T-helper 1 cell treated with Interleukin-12 subunit alpha and Interleukin-12 subunit beta and Interleukin-4 antibody, amounts not matched to agents 30 μg/mL and 1 μg/mL, for 36 hours (primary cell): ENCODE results near the gene PNPLA1.

Source experiments
- H3K27ac Mint-ChIP-seq: one replicate; pipeline ENCODE4 v1.8.0; 2021; ENCODE audit warnings: mild to moderate bottlenecking, mixed read lengths
- H3K27me3 Mint-ChIP-seq: one replicate; pipeline ENCODE4 v1.8.0; 2021; ENCODE audit warnings: low read depth, mixed read lengths
- H3K36me3 Mint-ChIP-seq: one replicate; pipeline ENCODE4 v1.8.0; 2021; ENCODE audit warnings: low read depth, mixed read lengths
- H3K4me1 Mint-ChIP-seq: one replicate; pipeline ENCODE4 v1.8.0; 2021; ENCODE audit warnings: low read depth, mixed read lengths
- H3K4me3 Mint-ChIP-seq: one replicate; pipeline ENCODE4 v1.8.0; 2021; ENCODE audit warnings: mild to moderate bottlenecking, moderate library complexity, mixed read lengths
- H3K9me3 Mint-ChIP-seq: one replicate; pipeline ENCODE4 v1.8.0; 2021; ENCODE audit warnings: mixed read lengths

PNPLA1 gene

DNA sequence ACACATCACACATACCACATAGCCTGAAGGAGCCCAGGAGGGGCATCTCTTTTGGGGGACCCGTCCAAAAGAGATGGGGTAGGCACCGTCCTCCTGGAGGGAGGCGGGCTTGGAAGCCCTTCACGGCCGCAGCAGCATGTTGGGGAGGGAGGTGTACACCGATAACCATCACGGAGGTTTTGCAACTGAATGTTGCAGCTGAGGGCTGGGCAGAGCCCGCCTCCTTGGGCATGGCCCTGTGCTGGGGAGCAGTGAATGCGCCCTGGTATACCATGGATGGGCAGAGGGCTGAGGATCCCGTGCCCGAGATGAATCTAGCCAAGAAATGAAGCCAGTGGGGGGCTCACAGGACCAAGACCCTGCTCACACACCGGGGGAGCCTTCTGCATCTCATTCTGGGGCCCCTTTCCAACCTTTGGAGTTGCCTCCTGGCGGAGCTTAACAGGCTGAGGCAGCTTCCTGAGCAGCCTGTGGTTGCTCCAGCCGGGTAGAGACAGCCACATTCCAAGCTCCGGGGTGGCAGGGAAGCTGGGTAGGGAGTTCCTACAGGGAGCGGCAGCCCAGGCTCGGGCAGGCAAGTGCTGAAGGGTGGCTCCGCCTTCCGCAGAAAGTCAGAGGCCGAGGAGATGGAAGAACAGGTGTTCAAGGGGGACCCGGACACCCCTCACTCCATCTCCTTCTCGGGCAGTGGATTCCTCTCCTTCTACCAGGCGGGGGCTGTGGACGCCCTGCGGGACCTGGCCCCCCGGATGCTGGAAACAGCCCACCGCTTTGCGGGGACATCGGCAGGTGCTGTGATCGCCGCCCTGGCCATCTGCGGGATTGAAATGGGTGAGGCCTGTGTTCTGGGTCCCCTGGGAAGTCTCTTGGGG is at the start of gene PNPLA1:
Gene PNPLA1, plus strand, starts transcription at position 227 of the 872 bp plus-strand sequence. Its CDS starts 400 bp downstream, at position 627.
- Mint-ChIP-seq H3K36me3 (no peaks in the 10 kb centered on the region), H3K27ac (no peak within 1 kb of the TSS), H3K4me1 (no peaks in the 10 kb centered on the region), H3K27me3 (peaks cover 32% of the 10 kb centered on the region), H3K4me3 (no peak within 1 kb of the TSS), H3K9me3 (peaks cover 7% of the 10 kb centered on the region)

- H3K9me3 Mint-ChIP-seq: no peaks in the 10 kb centered on the region
- no peak overlapping the region for H3K27ac Mint-ChIP-seq
- H3K36me3 Mint-ChIP-seq: peaks cover 37% of the 10 kb centered on the region
- H3K4me1 Mint-ChIP-seq: no peaks in the 10 kb centered on the region
- H3K27me3 Mint-ChIP-seq: no peaks in the 10 kb centered on the region
- H3K4me3 Mint-ChIP-seq: no peak overlapping the region
Observed at GRCh38 chr6:36220226-36220625, 49.6 kb upstream of the PNPLA1 start.

DNA sequence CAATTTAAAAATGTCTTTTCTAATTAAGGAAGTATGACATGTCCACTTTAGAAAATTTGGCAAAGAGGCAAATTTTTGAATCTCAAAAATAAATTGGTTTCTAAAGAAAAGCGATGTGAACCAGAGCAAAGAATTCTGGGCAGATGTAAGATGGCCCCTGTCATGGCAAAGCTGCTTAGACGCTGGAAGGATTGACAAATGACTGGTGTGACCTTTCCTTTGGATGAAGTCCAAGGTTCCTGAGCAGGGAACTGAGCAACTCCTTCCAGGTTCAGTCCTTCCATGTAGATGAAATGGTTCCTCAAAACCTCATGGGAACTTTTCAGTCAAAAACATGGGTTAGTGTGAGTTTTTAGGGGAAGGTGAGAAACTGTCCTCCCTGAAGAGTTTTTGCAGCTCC is 48.2 kb upstream of the PNPLA1 start:
- Mint-ChIP-seq H3K36me3 (peaks cover 32% of the 10 kb centered on the region), H3K9me3 (no peaks in the 10 kb centered on the region), H3K4me3 (no peak overlapping the region), H3K27ac (no peak overlapping the region), H3K4me1 (no peaks in the 10 kb centered on the region), H3K27me3 (no peaks in the 10 kb centered on the region)

GRCh38 chr6:36222924-36223323 is 46.9 kb upstream of the PNPLA1 start:
- no peaks in the 10 kb centered on the region for H3K27me3 Mint-ChIP-seq
- no peaks in the 10 kb centered on the region for H3K4me1 Mint-ChIP-seq
- no peak overlapping the region for H3K27ac Mint-ChIP-seq
- peaks cover 27% of the 10 kb centered on the region for H3K36me3 Mint-ChIP-seq
- H3K9me3 Mint-ChIP-seq: no peaks in the 10 kb centered on the region
- no peak overlapping the region for H3K4me3 Mint-ChIP-seq

- Mint-ChIP-seq H3K9me3 (no peaks in the 10 kb centered on the region), H3K4me1 (no peaks in the 10 kb centered on the region), H3K27me3 (no peaks in the 10 kb centered on the region), H3K36me3 (peaks cover 24% of the 10 kb centered on the region), H3K4me3 (no peak overlapping the region), H3K27ac (no peak overlapping the region)
Observed at GRCh38 chr6:36223706-36224105, 46.2 kb upstream of the PNPLA1 start.

GRCh38 chr6:36224918-36225461 is 44.9 kb upstream of the PNPLA1 start:
- Mint-ChIP-seq H3K4me1 (no peaks in the 10 kb centered on the region), H3K27ac (no peak overlapping the region), H3K9me3 (no peaks in the 10 kb centered on the region), H3K27me3 (no peaks in the 10 kb centered on the region), H3K4me3 (no peak overlapping the region), H3K36me3 (peaks cover 24% of the 10 kb centered on the region)

DNA sequence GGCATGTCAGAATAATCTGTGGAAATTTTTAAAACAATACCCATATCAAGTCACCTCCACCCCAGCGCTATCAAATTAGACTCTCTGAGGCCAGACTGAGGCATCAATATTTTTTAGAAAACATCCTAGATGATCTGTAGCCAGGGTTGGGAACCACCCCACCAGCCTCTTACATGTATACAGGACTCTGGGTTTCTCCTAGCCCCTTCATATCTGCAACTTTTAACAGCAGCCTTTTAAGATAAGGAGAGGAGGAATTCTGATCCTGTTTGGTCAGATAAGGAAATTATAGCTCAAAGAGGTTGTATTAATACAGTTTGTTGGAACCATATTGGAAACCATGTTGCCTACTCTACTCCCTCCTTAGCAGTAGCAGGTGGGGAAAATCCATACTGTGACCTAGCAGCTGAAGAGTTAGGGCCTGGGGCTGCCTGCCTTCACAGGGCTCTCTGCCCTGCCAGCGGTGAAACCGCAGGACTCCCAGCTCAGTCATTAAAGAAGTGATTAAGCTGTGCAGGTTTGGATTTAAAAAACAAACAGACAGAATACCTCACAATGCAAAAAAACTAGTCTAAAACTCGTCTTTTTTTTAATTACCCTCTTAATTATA is 43.3 kb upstream of the PNPLA1 start:
- H3K27me3 Mint-ChIP-seq: no peaks in the 10 kb centered on the region
- no peaks in the 10 kb centered on the region for H3K4me1 Mint-ChIP-seq
- no peak overlapping the region for H3K27ac Mint-ChIP-seq
- peaks cover 30% of the 10 kb centered on the region for H3K36me3 Mint-ChIP-seq
- no peak overlapping the region for H3K4me3 Mint-ChIP-seq
- no peaks in the 10 kb centered on the region for H3K9me3 Mint-ChIP-seq

DNA sequence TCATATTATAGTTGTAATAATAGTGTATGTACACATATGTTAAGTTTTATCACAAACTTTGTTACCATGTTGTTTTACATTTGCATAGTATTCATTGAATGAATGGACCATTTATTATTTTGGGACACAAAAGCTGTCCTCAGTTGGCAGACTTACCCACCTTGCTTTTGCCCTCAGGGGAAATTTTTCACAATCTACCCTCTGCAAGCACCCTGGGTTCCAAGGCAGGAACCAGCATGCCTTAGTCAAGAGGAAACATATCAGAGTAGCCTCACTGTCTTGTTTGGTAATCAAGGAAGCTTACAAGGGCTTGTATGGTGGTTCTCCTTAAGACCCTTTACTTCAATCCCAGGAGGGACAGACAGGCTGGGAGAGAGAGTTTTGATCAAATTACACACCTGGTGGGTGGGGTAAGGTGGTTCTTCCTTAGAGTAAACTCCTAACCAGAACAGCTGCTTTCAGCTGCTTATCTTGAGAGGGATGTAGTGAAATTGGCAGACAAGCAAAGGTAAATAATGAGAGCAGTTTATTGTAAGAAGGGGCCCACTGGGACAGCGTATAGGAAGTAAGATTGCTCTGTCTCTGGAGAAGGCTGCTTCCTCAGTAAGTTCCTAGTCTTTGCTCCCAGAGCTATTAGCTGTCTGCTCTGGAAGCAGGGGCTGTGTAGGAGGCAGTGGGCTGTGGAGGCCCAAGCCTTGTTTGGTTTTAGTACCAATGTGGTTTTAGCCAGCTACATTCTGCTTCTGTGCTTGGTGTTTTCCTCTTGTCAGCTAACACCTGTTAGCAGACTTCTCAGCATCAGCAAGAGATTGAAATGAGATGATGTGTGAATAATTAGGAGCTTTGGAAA is 42.3 kb upstream of the PNPLA1 start:
- Mint-ChIP-seq H3K27me3 (no peaks in the 10 kb centered on the region), H3K9me3 (no peaks in the 10 kb centered on the region), H3K4me3 (no peak overlapping the region), H3K27ac (no peak overlapping the region), H3K4me1 (no peaks in the 10 kb centered on the region), H3K36me3 (peaks cover 32% of the 10 kb centered on the region)

GRCh38 chr6:36229223-36229622 is 40.6 kb upstream of the PNPLA1 start:
- no peaks in the 10 kb centered on the region for H3K9me3 Mint-ChIP-seq
- peaks cover 25% of the 10 kb centered on the region for H3K36me3 Mint-ChIP-seq
- no peaks in the 10 kb centered on the region for H3K27me3 Mint-ChIP-seq
- no peaks in the 10 kb centered on the region for H3K4me1 Mint-ChIP-seq
- no peak overlapping the region for H3K27ac Mint-ChIP-seq
- H3K4me3 Mint-ChIP-seq: no peak overlapping the region

- H3K27ac Mint-ChIP-seq: no peak overlapping the region
- H3K4me3 Mint-ChIP-seq: no peak overlapping the region
- no peaks in the 10 kb centered on the region for H3K9me3 Mint-ChIP-seq
- H3K4me1 Mint-ChIP-seq: peaks cover 7% of the 10 kb centered on the region
- H3K27me3 Mint-ChIP-seq: no peaks in the 10 kb centered on the region
- H3K36me3 Mint-ChIP-seq: peaks cover 21% of the 10 kb centered on the region
Observed at GRCh38 chr6:36230371-36230770, 39.5 kb upstream of the PNPLA1 start.

DNA sequence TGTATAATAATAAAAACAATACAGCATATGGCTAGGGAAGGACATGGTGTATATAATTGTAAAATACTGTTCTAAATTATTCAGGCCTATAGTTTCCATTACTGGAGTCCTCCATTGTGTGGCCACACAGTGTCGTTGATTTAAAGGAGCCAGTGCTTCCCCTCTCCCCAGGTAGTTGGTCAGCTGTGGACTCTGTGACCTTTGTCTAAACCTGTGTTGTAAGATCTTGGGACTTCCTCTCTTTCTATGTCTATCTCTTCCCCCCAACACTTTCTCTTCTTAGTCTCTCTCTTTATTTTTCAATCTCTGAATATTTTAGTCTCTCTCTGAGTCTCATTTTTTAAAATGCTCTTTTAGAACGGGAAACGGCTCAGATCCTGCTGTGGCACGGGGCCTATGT is 37.7 kb upstream of the PNPLA1 start:
- no peak overlapping the region for H3K4me3 Mint-ChIP-seq
- peaks cover 15% of the 10 kb centered on the region for H3K36me3 Mint-ChIP-seq
- no peaks in the 10 kb centered on the region for H3K27me3 Mint-ChIP-seq
- peaks cover 8% of the 10 kb centered on the region for H3K4me1 Mint-ChIP-seq
- no peaks in the 10 kb centered on the region for H3K9me3 Mint-ChIP-seq
- no peak overlapping the region for H3K27ac Mint-ChIP-seq

GRCh38 chr6:36235309-36235708 is 34.6 kb upstream of the PNPLA1 start:
- Mint-ChIP-seq H3K4me1 (peaks cover 8% of the 10 kb centered on the region), H3K27ac (no peak overlapping the region), H3K9me3 (no peaks in the 10 kb centered on the region), H3K4me3 (no peak overlapping the region), H3K36me3 (peaks cover 10% of the 10 kb centered on the region), H3K27me3 (no peaks in the 10 kb centered on the region)

DNA sequence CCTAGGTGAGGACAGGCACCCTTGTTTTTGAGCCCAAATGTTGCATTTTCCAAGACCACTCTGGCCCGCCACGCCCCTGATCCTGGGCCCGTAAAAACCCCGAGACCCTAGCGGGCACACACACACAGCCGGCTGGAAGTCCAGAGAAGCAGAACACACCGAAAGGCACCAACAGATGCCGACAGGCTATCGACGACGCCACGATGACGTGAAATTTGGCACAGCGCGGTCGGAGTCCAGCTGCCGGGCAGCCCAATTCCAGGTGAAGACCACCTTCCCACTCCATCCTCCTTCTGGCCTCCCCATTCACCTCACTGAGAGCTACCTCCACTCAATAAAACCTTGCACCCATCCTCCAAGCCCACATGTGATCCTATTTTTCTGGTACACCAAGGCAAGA is 34.0 kb upstream of the PNPLA1 start:
- Mint-ChIP-seq H3K27me3 (no peaks in the 10 kb centered on the region), H3K4me1 (peaks cover 8% of the 10 kb centered on the region), H3K27ac (no peak overlapping the region), H3K9me3 (no peaks in the 10 kb centered on the region), H3K36me3 (peaks cover 8% of the 10 kb centered on the region), H3K4me3 (no peak overlapping the region)

GRCh38 chr6:36239774-36240173 is 30.1 kb upstream of the PNPLA1 start:
- Mint-ChIP-seq H3K36me3 (no peaks in the 10 kb centered on the region), H3K4me3 (no peak overlapping the region), H3K27me3 (peaks cover 31% of the 10 kb centered on the region), H3K9me3 (no peaks in the 10 kb centered on the region), H3K27ac (no peak overlapping the region), H3K4me1 (peaks cover 11% of the 10 kb centered on the region)
